RPMI8226 (cell line): ENCODE measurements around the gene EVPL.
A peak's percentile ranks its signal among the peaks of the same experiment; 100 is the strongest.
"Not testable (repeated sequence)": the region's sequence is repeated elsewhere in the genome, so short reads cannot be mapped to it uniquely, and the experiment has no call there.

Source experiments
- DNase-seq: peaks from one replicate; pipeline ENCODE4 v3.0.0-alpha.2; 2015

The EVPL gene

GRCh38 chr17:76027159-76027839 lies at the start of gene EVPL:
EVPL (minus strand) TSS chr17:76027306; CDS start chr17:76027198, 108 bp downstream.
- no peak for DNase-seq

DNA sequence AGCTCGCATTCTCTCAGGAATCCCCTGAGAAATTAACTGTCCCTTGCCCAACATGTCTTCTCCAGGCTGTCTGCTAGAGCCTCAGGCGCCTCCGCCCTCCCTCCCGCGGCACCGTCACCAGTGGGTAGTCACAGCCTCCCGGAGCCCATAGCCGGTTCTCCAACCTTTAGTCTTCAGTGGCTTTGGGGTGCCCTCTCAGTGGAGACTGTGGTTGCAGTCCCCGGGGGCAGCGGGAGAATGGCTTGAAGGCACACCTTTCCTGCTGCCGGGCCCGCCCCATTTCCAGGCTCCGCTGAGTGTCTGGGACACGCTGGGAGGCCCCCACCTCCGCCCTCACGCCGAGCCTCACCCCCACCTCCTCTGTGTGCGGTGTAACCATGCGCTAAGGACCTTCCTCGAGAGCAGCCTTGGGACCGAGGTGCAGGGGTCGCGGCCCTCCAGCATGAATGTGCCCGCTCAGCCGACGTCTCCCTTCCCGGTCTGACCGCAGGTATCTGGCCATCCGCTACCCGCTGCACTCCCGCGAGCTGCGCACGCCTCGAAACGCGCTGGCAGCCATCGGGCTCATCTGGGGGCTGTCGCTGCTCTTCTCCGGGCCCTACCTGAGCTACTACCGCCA lies 49.1 kb upstream of the EVPL start:
- DNase-seq, result no peak

GRCh38 chr17:76075364-76076145 lies 48.4 kb upstream of the EVPL start:
- DNase-seq, result no peak

- peak; percentile 21 for DNase-seq
Measured at GRCh38 chr17:76074390-76075363, 47.6 kb upstream of the EVPL start, which contains the start of gene GALR2. GALR2 (plus strand) TSS chr17:76074781; CDS start chr17:76074884, 103 bp downstream.

GRCh38 chr17:76072148-76072858 lies 45.2 kb upstream of the EVPL start, which contains the start of gene SRP68:
SRP68 (minus strand) TSS chr17:76072517; CDS start chr17:76072491, 26 bp downstream.
- DNase-seq, result peak; percentile 91

GRCh38 chr17:76071531-76072147 lies 44.5 kb upstream of the EVPL start:
- peak; percentile 33 for DNase-seq

- DNase-seq, result no peak
Measured at GRCh38 chr17:76065775-76066174, 38.7 kb upstream of the EVPL start.

- no peak for DNase-seq
Measured at GRCh38 chr17:76063875-76064546, 36.9 kb upstream of the EVPL start.

- not testable (repeated sequence) for DNase-seq
Measured at GRCh38 chr17:76058264-76058663, 31.2 kb upstream of the EVPL start.

- DNase-seq, result no peak
Measured at GRCh38 chr17:76056882-76057281, 29.8 kb upstream of the EVPL start.

- no peak for DNase-seq
Measured at GRCh38 chr17:76054112-76054476, 27.0 kb upstream of the EVPL start.

DNA sequence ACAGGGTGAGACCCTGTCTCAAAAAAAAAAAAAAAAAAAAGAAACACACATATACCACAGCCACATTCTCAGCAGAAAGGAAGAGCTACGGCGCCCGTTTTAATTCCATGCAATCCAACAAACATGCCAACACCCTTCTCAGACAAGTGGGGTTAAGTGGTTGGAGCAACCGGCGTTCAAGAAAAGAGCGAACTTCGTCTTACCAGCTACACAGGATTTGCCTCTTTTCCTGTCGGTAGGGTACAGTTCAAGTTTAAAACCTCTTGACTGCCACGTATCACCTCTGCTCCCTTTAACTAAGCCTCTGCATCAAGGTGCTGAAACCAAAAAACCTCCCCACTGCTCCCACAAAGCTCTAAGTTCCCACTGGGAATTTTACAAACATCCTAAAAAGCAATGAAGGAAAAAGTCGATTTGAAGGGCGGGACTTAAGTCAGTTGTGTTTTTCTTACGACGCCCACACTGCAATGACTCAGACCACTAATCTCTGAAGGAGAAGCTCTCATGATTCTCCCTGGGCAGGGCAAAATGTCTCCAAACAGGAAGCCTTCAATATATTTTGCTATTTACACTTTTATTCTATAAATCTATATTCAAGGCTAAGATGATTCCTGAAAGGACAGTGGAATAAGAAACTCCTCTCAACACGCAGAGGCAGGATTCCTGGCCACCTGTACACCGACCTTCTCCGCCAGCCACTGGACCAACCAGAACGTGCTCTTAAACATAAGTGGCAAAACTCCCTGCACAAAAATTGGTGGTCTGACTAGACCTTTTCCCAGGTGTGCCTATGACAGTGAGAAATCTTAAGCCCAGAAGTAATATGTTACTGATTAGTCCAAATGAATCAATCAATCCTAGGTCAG lies 26.4 kb upstream of the EVPL start:
- DNase-seq, result no peak

DNA sequence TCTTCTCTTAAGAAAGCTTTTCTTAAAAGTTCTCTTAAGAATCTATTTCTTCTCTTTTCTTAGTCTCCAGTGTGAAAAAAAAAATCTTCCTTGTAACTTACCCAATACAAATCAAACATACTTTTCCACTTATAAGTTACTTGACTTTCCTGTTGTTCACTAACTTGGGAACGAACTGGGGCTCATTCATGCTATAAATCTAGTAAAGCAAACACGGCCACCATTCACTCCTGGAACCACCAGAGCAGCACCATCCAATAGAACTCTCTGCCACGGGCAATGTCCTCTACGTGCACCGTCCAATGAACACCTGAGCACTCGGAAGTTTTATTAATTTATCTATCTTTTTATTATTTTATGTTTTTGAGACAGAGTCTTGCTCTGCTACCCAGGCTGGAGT lies 24.5 kb upstream of the EVPL start:
- DNase-seq, result no peak

DNA sequence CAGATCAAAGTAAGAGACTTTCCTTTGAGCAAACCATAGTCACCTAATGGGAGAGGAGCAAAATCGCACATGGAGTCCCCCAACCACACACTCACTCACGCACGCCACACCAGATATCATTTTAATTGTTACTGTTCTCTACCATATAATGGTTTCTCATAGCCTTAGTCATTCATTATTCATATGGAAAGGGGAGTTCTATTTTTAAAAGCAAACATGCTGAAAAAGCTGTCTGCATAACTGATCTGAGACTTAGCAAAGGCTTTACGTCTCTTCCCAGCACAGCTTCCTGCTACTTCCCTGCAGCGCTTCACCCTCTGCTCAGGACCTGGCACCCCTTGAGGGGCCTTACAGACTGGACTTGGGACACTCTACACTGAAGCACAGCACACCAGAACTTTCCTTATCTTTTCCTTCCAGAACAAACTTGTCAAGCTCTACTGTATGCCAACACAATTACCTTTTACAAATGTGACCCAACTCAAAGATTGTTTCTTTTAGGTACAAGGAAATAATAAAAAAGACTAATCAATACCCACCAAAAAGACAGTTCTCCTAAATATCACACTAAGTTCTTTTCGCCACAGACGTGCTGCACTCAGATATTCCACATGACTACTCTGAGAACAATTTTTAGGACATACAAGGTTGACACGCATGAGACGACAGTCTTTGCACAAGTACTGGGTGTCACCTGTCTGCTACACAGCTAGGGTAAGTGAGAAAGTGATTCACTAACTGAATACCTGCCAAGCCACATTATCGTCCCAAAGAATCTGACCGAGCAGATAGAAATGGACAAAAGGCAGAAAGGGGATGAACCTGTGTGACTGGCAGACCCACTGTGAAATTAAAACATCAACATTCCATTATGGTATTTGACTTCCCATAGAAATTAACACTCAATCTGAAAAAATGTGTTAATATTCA lies 23.7 kb upstream of the EVPL start:
- no peak for DNase-seq

- no peak for DNase-seq
Measured at GRCh38 chr17:76049836-76050537, 22.9 kb upstream of the EVPL start.

DNA sequence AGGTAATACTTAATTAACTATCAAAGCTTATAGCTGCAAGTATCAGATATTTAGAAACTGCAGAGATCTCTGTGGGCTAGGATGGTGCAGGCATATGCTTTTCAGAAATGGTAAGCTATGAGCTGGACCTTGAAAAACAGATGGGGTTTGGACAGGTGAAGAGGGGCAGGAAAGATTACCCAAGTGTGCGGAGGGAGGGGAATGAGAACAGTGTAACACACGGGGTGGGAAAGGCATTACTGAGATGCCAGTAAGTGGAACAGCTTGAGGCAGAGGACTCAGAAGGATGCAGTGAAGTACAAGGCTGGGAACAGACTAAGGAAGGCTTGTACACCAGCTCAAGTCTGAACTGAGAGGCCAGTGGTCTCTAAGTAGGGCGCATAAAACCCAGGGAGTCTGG lies 22.1 kb upstream of the EVPL start:
- no peak for DNase-seq

GRCh38 chr17:76048711-76049110 lies 21.6 kb upstream of the EVPL start:
- DNase-seq, result no peak

GRCh38 chr17:76048025-76048605 lies 21.0 kb upstream of the EVPL start:
- no peak for DNase-seq
